H1 (cell line): ENCODE measurements around the gene HTR6. TPM values are rescaled to one million over a fixed set of nuclear protein-coding genes. Genes with fewer than 3 reads are reported as not detected.

ENCODE experiments used
- CTCF ChIA-PET: fragments of 300-600 bp; sonication (Branson Sonifier 250); formaldehyde crosslinking; loops from one replicate; lab custom pipeline; 2021; ENCODE audit not compliant: partially characterized antibody; lab: Charles Lee
- POLR2A ChIA-PET: fragments of 300-600 bp; sonication (Branson Sonifier 250); formaldehyde crosslinking; loops from one replicate; lab custom pipeline; 2021; ENCODE audit warnings: inconsistent platforms; ENCODE audit not compliant: partially characterized antibody; lab: Charles Lee
- DNase-seq, 2 experiments: peaks; one replicate each; pipeline versions ENCODE4 v3.0.0 to v3.0.0-alpha.2; 2010 to 2022; ENCODE audit warnings: low spot score in 2 of 2, low read depth in 1 of 2, mixed read lengths in 1 of 2
- FAIRE-seq: peaks from 2 replicates; lab custom pipeline; 2011; peaks lifted over from hg19 to GRCh38; lab: Jason Lieb, UNC
- H2AFZ ChIP-seq: 2 replicates; pipeline ENCODE4 v1.8.1; 2012; ENCODE audit warnings: low read length, inconsistent platforms
- H2AK5ac ChIP-seq: 2 replicates; pipeline ENCODE4 v1.6.1; 2013; ENCODE audit warnings: low read depth, low read length
- H2BK120ac ChIP-seq: replicated peaks from 2 replicates; pipeline ENCODE3; 2013; ENCODE audit warnings: low read depth, low read length, inconsistent platforms
- H2BK12ac ChIP-seq: 2 replicates; pipeline ENCODE4 v1.6.1; 2013; ENCODE audit warnings: low read depth, low read length
- H2BK15ac ChIP-seq: 2 replicates; pipeline ENCODE4 v1.6.1; 2013; ENCODE audit warnings: low read length
- H2BK20ac ChIP-seq: 2 replicates; pipeline ENCODE4 v1.6.1; 2013; ENCODE audit warnings: low read length
- H2BK5ac ChIP-seq: 2 replicates; pipeline ENCODE4 v1.6.1; 2013; ENCODE audit warnings: low read depth, low read length
- H3K14ac ChIP-seq: 2 replicates; pipeline ENCODE4 v1.6.1; 2013; ENCODE audit warnings: inconsistent platforms; ENCODE audit not compliant: insufficient read length
- H3K18ac ChIP-seq: 2 replicates; pipeline ENCODE4 v1.6.1; 2013; ENCODE audit warnings: low read length; ENCODE audit errors: extremely low read depth
- H3K23ac ChIP-seq: 2 replicates; pipeline ENCODE4 v1.6.1; 2013; ENCODE audit warnings: inconsistent platforms; ENCODE audit not compliant: insufficient read length
- H3K23me2 ChIP-seq: 2 replicates; pipeline ENCODE4 v1.6.1; 2013; ENCODE audit warnings: low read depth, low read length
- H3K27ac ChIP-seq: 2 replicates; pipeline ENCODE4 v1.6.1; 2011; ENCODE audit warnings: low read depth, low read length, inconsistent platforms
- H3K27me3 ChIP-seq, 4 experiments: replicated peaks in 1 of 4; 1 replicate in 1 of 4; 2 replicates in 3 of 4; pipeline versions ENCODE4 v1.6.1 to v1.8.1; 2011 to 2013; ENCODE audit warnings: low read length in 3 of 4, mild to moderate bottlenecking in 3 of 4, inconsistent platforms in 2 of 4, mixed read lengths in 2 of 4, moderate library complexity in 1 of 4; ENCODE audit not compliant: control insufficient read depth in 3 of 4, insufficient read depth in 3 of 4; ENCODE audit errors: extremely low read depth in 1 of 4
- H3K36me3 ChIP-seq, 4 experiments: 2 replicates each; pipeline versions ENCODE4 v1.6.1 to v1.8.1; 2011 to 2013; ENCODE audit warnings: mild to moderate bottlenecking in 4 of 4, low read length in 3 of 4, moderate library complexity in 2 of 4, control low read depth in 1 of 4, inconsistent platforms in 1 of 4; ENCODE audit not compliant: insufficient read depth in 4 of 4, control insufficient read depth in 2 of 4
- H3K4ac ChIP-seq: replicated peaks from 2 replicates; pipeline ENCODE3; 2013; ENCODE audit warnings: low read length, low read depth, mixed read lengths, inconsistent platforms; ENCODE audit not compliant: insufficient read length
- H3K4me1 ChIP-seq, 4 experiments: replicated peaks in 1 of 4; 1 replicate in 1 of 4; 2 replicates in 3 of 4; pipeline versions ENCODE4 v1.6.1 to v1.8.1; 2011 to 2013; ENCODE audit warnings: low read length in 3 of 4, inconsistent platforms in 2 of 4, mixed read lengths in 1 of 4; ENCODE audit not compliant: insufficient read depth in 4 of 4, control insufficient read depth in 3 of 4
- H3K4me2 ChIP-seq, 2 experiments: 2 replicates each; pipeline versions ENCODE4 v1.6.1 to v1.8.1; 2011 to 2013; ENCODE audit warnings: low read depth in 2 of 2, low read length in 2 of 2, control low read depth in 1 of 2, inconsistent platforms in 1 of 2, mild to moderate bottlenecking in 1 of 2; ENCODE audit not compliant: insufficient read depth in 1 of 2
- H3K4me3 ChIP-seq, 4 experiments: fragments of 200-600, 300-600 bp in 1 of 4; sonication (generic), shearing (Covaris generic), sonication (Bioruptor Twin) in 1 of 4; 2 replicates each; pipeline versions ENCODE4 v1.5.1 to v1.8.1; 2011 to 2016; ENCODE audit warnings: low read length in 4 of 4, low read depth in 3 of 4, control low read depth in 2 of 4, inconsistent platforms in 2 of 4, mild to moderate bottlenecking in 2 of 4, mixed read lengths in 1 of 4, moderate library complexity in 1 of 4; ENCODE audit not compliant: insufficient read depth in 2 of 4; ENCODE audit errors: extremely low read depth in 1 of 4
- H3K56ac ChIP-seq: replicated peaks from 2 replicates; pipeline ENCODE3; 2013; ENCODE audit warnings: low read depth, mild to moderate bottlenecking, mixed read lengths, low read length, inconsistent platforms; ENCODE audit not compliant: insufficient read length
- H3K79me1 ChIP-seq: 2 replicates; pipeline ENCODE4 v1.6.1; 2013; ENCODE audit warnings: low read depth, low read length, control low read depth
- H3K79me2 ChIP-seq, 2 experiments: 2 replicates each; pipeline versions ENCODE4 v1.6.1 to v1.8.1; 2012 to 2013; ENCODE audit warnings: low read length in 2 of 2, mild to moderate bottlenecking in 2 of 2, inconsistent platforms in 1 of 2; ENCODE audit not compliant: insufficient read depth in 2 of 2, control insufficient read depth in 1 of 2
- H3K9ac ChIP-seq, 4 experiments: replicated peaks in 1 of 4; 1 replicate in 1 of 4; 2 replicates in 3 of 4; pipeline versions ENCODE4 v1.6.1 to v1.8.1; 2011 to 2013; ENCODE audit warnings: low read depth in 3 of 4, low read length in 3 of 4, control low read depth in 2 of 4, mild to moderate bottlenecking in 2 of 4, moderate library complexity in 2 of 4, inconsistent platforms in 1 of 4; ENCODE audit errors: extremely low read depth in 1 of 4
- H3K9me3 ChIP-seq, 2 experiments: 2 replicates each; pipeline versions ENCODE4 v1.6.1 to v1.8.1; 2012 to 2013; ENCODE audit warnings: mild to moderate bottlenecking in 2 of 2, moderate library complexity in 2 of 2, control low read depth in 1 of 2, inconsistent platforms in 1 of 2, low read depth in 1 of 2, low read length in 1 of 2, mixed read lengths in 1 of 2; ENCODE audit not compliant: insufficient read depth in 2 of 2
- H4K20me1 ChIP-seq, 2 experiments: replicated peaks in 1 of 2; 2 replicates each; pipeline versions ENCODE3 to v1.8.1; 2011 to 2013; ENCODE audit warnings: inconsistent platforms in 2 of 2, low read length in 2 of 2, mild to moderate bottlenecking in 1 of 2; ENCODE audit not compliant: insufficient read depth in 2 of 2, control insufficient read depth in 1 of 2
- H4K5ac ChIP-seq: 2 replicates; pipeline ENCODE4 v1.6.1; 2013; ENCODE audit warnings: low read length, low read depth, mixed read lengths, inconsistent platforms; ENCODE audit not compliant: insufficient read length
- H4K8ac ChIP-seq: 2 replicates; pipeline ENCODE4 v1.8.0; 2013; ENCODE audit warnings: mild to moderate bottlenecking, moderate library complexity, low read length, inconsistent platforms; ENCODE audit not compliant: insufficient read depth; ENCODE audit errors: extremely low read depth
- H4K91ac ChIP-seq: replicated peaks from 2 replicates; pipeline ENCODE3; 2013; ENCODE audit warnings: low read length, mixed read lengths, inconsistent platforms; ENCODE audit not compliant: insufficient read length
- HDAC6 ChIP-seq: IDR thresholded peaks from one replicate; pipeline ENCODE4 v1.7.1; 2012; ENCODE audit warnings: low read depth, mild to moderate bottlenecking, inconsistent platforms, low read length, moderate library complexity
- KDM1A ChIP-seq: fragments of 200-600, 300-600 bp; sonication (generic); IDR thresholded peaks from 2 replicates; pipeline ENCODE4 v1.7.1; 2016; ENCODE audit warnings: mild to moderate bottlenecking, low read length, borderline replicate concordance
- KDM4A ChIP-seq: IDR thresholded peaks from one replicate; pipeline ENCODE4 v1.7.1; 2012; ENCODE audit warnings: low read depth, mild to moderate bottlenecking, moderate library complexity, low read length, inconsistent platforms; ENCODE audit not compliant: severe bottlenecking
- MAFK ChIP-seq: IDR thresholded peaks from 2 replicates; pipeline ENCODE4 v1.6.1; 2012; ENCODE audit warnings: low read depth, mild to moderate bottlenecking, improper control_type of control experiment, low read length
- MAX ChIP-seq: IDR thresholded peaks from 2 replicates; pipeline ENCODE4 v1.6.1; 2012; ENCODE audit warnings: inconsistent platforms
- NRF1 ChIP-seq: IDR thresholded peaks from 2 replicates; pipeline ENCODE4 v1.6.1; 2011; ENCODE audit warnings: mild to moderate bottlenecking, low read depth, low read length, improper control_type of control experiment
- POU5F1 ChIP-seq: IDR thresholded peaks from 2 replicates; pipeline ENCODE4 v1.6.1; 2011; ENCODE audit warnings: low read depth, mild to moderate bottlenecking, low read length, moderate library complexity
- RAD21 ChIP-seq, 2 experiments: IDR thresholded peaks in 1 of 2; conservative IDR thresholded peaks in 1 of 2; 2 replicates each; pipeline ENCODE4 v1.6.1; 2011; ENCODE audit warnings: low read depth in 2 of 2, low read length in 2 of 2, improper control_type of control experiment in 1 of 2, inconsistent platforms in 1 of 2, mild to moderate bottlenecking in 1 of 2, moderate library complexity in 1 of 2
- SP1 ChIP-seq: IDR thresholded peaks from 2 replicates; pipeline ENCODE4 v1.6.1; 2011; ENCODE audit warnings: low read depth, low read length
- TCF12 ChIP-seq: IDR thresholded peaks from 2 replicates; pipeline ENCODE4 v1.6.1; 2011; ENCODE audit warnings: low read depth, mild to moderate bottlenecking, low read length
- ZNF274 ChIP-seq: IDR thresholded peaks from 2 replicates; pipeline ENCODE4 v1.7.0; 2012; ENCODE audit warnings: low read length, borderline replicate concordance; ENCODE audit errors: extremely low read depth
- WGBS, 2 experiments: shearing (Covaris generic) in 1 of 2; methylation state at CpG; one replicate each; pipeline versions ENCODE4 v1.1.6 to v1.1.7; 2013 to 2015; ENCODE audit warnings: low lambda C conversion rate in 2 of 2, mixed read lengths in 2 of 2, inconsistent platforms in 1 of 2, low coverage in 1 of 2, missing lambda C conversion rate in 1 of 2; ENCODE audit not compliant: insufficient replicate concordance in 2 of 2, insufficient coverage in 1 of 2, insufficient read length in 1 of 2; ENCODE audit errors: extremely low coverage in 1 of 2, missing lambda C conversion rate in 1 of 2; 5-methylcytosine and 5-hydroxymethylcytosine counted together
- polyA plus RNA-seq, 7 experiments: library from polyadenylated mRNA; depleted of rRNA in 3 of 7; stranded (reverse) in 5 of 7; unstranded in 2 of 7; fragments of >200 nt in 5 of 7; fragments of 200-250 nt in 2 of 7; gene quantifications; 1 replicate in 5 of 7; 2 replicates in 1 of 7; 4 replicates in 1 of 7; pipeline versions ENCODE4 v1.2.1 to v1.2.3, GENCODE V29; 2011 to 2013; ENCODE audit warnings: missing spikeins in 2 of 7, mixed read lengths in 2 of 7
- total RNA-seq: library from RNA; stranded (reverse); fragmentation: NEBNext Ultra II Directional; extraction: Animal tissue kit (Norgen Biotek cat#: 25700); gene quantifications from 2 replicates; pipeline ENCODE4 v1.2.1, GENCODE V29; 2021

The HTR6 gene
- total and polyA plus RNA-seq, 2 of the 8 experiments (the other 6 are each of a cell fraction or from before 2014, with no cell fraction given): 0.76 to 0.95 TPM

- no peaks in the 10 kb centered on the region for H3K79me1 ChIP-seq
- H3K27me3 ChIP-seq: 0 out of 7 replicates have a peak, but pooled peaks cover 0 to under 1% (median 0%) of the 10 kb centered on the region in 4 experiments
- no peak overlapping the region for H3K18ac ChIP-seq
- no peaks in the 10 kb centered on the region for H3K36me3 ChIP-seq
- TF ChIP-seq ZNF274 (no peak), HDAC6 (no peak), KDM4A (no peak), SP1 (no peak), NRF1 (no peak), MAX (no peak), TCF12 (no peak), KDM1A (no peak), POU5F1 (no peak), MAFK (no peak), RAD21 (IDR thresholded peaks at IDR 0.05 in 1 of 2, conservative IDR thresholded peaks at IDR 0.05 in 1 of 2; ENCODE audit: low read depth in 2 of 2, low read length in 2 of 2) (no peak)
- H3K23ac ChIP-seq: no peak overlapping the region
- H2BK5ac ChIP-seq: no peak overlapping the region
- H2AFZ ChIP-seq: no peak overlapping the region
- H3K4ac ChIP-seq: no peak overlapping the region
- no peak overlapping the region for H3K4me3 ChIP-seq
- H3K4me2 ChIP-seq: no peak overlapping the region
- no peaks in the 10 kb centered on the region for H3K79me2 ChIP-seq
- H3K4me1 ChIP-seq: peaks cover 4 to 5% (median 5%) of the 10 kb centered on the region in 4 experiments
- H2AK5ac ChIP-seq: no peak overlapping the region
- no peaks in the 10 kb centered on the region for H3K9me3 ChIP-seq
- H4K5ac ChIP-seq: no peak overlapping the region
- H4K20me1 ChIP-seq: peaks cover 0 to under 1% of the 10 kb centered on the region in 2 experiments
- DNase-seq (no peak), FAIRE-seq (no peak)
- POLR2A ChIA-PET: no interaction called here
- WGBS, 2 experiments: 75% methylated on average over 5 of the region's 5 CpGs; no CpG with 5 or more reads in 1 of the 2 experiments
- no peak overlapping the region for H4K8ac ChIP-seq
- H2BK120ac ChIP-seq: no peak overlapping the region
- H2BK20ac ChIP-seq: no peak overlapping the region
- CTCF ChIA-PET: interaction anchor here (1.0 to 1.6 kb wide), 4 partner anchors 12 to 18 kb away, joined by 3 to 4 read pairs (median 4); no protein-coding TSS in a partner anchor
- H3K9ac ChIP-seq: no peak overlapping the region
- H2BK15ac ChIP-seq: no peak overlapping the region
- no peaks in the 10 kb centered on the region for H3K23me2 ChIP-seq
- H3K56ac ChIP-seq: no peak overlapping the region
- H3K14ac ChIP-seq: no peak overlapping the region
- H2BK12ac ChIP-seq: no peak overlapping the region
- H3K27ac ChIP-seq: no peak overlapping the region
- no peak overlapping the region for H4K91ac ChIP-seq
These were observed 28.6 kb upstream of the HTR6 start for GRCh38 chr1:19636065-19636464.
